ENCODE measurements around the gene PRODH. TPM values are rescaled to one million over a fixed set of nuclear protein-coding genes. Genes with fewer than 3 reads are reported as not detected.
"Not testable (repeated sequence)": the region's sequence is repeated elsewhere in the genome, so short reads cannot be mapped to it uniquely, and the experiment has no call there.

The PRODH gene
- total RNA-seq, 1 experiment from 2014 or later = 1.1 TPM

DNA sequence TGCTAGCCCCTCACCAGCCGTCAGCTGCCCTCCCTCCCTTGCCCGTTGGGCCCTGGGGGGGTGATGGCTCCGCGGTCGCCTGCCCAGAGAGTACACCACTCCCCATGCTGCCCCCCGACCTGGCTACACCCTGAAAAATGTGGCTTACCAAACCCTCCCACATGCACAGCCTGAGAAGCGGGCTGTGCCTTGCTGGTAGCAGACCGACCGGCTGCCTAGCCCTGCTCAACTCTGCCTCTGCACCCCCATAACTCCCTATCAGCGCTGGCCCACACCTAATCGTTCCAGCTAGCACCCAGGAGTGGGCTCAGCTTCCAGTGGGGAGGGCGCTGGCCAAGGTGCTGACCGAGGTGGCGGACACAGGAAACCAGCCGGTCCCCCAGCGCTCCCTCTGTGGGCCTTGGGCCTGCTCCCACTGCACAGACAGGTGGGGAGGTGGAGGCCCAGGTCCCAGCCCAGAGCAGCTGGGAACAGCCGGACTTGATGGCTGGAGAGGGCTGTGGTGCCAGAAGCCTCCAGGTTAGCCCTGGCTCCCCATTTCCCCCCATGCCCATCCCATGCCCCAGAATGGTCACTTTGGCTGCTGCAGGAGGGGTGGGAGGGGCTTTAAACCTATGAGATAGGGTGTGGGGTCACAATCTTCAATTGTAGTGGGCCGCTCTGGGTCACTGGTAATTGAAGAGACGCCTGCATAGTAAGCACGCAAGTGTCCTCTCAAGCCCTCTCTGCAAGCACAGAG, 32.1 kb upstream of the PRODH start:
- Histone ChIP-seq H3K4me3 (no peak overlapping the region), H3K4me2 (no peak overlapping the region), H3K27ac (no peak overlapping the region), H3F3A (ENCODE audit: insufficient read depth, low read depth) (no peaks in the 10 kb centered on the region), H3K9me2 (ENCODE audit: insufficient read depth) (no peaks in the 10 kb centered on the region), H3K79me2 (ENCODE audit: low read depth) (no peaks in the 10 kb centered on the region), H3K27me3 (ENCODE audit: insufficient read depth, low read depth) (peaks cover 6% of the 10 kb centered on the region; the same call in 1 of the 2 replicates), H3K4me1 (replicated peaks; ENCODE audit: insufficient read depth) (no peaks in the 10 kb centered on the region), H3K9me3 (ENCODE audit: insufficient read depth, low read depth) (no peaks in the 10 kb centered on the region), H4K20me1 (ENCODE audit: insufficient read depth) (no peaks in the 10 kb centered on the region), H3K36me3 (ENCODE audit: low read depth) (no peaks in the 10 kb centered on the region), H2AFZ (no peak overlapping the region)
- no TSS peak for BruUV-seq (replicated peaks)
- TF ChIP-seq EZH2 (IDR thresholded peaks at IDR 0.05; ENCODE audit: low read depth) = no peak
- TF ChIP-seq, protein P1, sequence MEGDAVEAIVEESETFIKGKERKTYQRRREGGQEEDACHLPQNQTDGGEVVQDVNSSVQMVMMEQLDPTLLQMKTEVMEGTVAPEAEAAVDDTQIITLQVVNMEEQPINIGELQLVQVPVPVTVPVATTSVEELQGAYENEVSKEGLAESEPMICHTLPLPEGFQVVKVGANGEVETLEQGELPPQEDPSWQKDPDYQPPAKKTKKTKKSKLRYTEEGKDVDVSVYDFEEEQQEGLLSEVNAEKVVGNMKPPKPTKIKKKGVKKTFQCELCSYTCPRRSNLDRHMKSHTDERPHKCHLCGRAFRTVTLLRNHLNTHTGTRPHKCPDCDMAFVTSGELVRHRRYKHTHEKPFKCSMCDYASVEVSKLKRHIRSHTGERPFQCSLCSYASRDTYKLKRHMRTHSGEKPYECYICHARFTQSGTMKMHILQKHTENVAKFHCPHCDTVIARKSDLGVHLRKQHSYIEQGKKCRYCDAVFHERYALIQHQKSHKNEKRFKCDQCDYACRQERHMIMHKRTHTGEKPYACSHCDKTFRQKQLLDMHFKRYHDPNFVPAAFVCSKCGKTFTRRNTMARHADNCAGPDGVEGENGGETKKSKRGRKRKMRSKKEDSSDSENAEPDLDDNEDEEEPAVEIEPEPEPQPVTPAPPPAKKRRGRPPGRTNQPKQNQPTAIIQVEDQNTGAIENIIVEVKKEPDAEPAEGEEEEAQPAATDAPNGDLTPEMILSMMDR (conservative IDR thresholded peaks at IDR 0.05) = no peak
- intact Hi-C loops (cut with micrococcal nuclease; ENCODE audit: unreplicated experiment) = no loop called here
- DNase-seq = peak in 1 of 2 experiments; percentile 28
- POLR2A ChIA-PET (ENCODE audit: unreplicated experiment) = no interaction called here
- CTCF ChIA-PET = no interaction called here

DNA sequence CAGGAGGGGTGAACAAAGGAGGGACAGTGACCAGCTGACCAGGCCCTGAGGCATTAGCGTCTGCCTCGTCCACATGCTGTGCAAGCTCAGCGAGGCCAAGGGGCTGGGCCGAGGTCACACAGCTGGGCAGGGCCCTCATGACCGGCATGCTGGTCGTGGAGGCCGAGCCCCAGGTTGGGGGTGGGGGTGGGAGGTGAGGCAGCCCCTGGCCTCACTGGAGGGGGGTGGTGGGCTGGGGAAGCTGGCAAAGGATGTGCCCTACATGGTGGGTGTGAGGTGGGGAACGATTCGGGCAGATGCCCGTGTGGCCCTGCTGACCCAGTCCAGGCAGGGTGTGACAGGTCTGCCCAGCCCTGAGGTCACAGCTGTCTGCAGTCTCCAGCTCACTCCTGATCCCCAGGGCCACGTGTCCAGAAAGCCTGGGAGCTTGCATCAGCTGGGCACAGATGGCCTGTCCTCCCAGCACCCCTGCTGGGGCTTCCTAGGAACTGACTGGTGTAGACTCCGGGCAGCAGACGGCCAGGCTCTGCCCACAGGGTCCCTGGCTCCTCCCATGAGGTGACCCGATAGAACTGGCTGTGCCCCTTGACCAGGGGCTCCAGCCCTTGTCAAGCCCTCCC, 31.4 kb upstream of the PRODH start:
- H2AFZ ChIP-seq; H3K79me2 ChIP-seq (ENCODE audit: low read depth); H3K4me1 ChIP-seq (replicated peaks; ENCODE audit: insufficient read depth); BruUV-seq (replicated peaks); H3K27ac ChIP-seq; H4K20me1 ChIP-seq (ENCODE audit: insufficient read depth); H3K36me3 ChIP-seq (ENCODE audit: low read depth); H3K9me3 ChIP-seq (ENCODE audit: insufficient read depth, low read depth); H3F3A ChIP-seq (ENCODE audit: insufficient read depth, low read depth); CTCF ChIA-PET; H3K4me3 ChIP-seq; H3K27me3 ChIP-seq (ENCODE audit: insufficient read depth, low read depth); H3K4me2 ChIP-seq; H3K9me2 ChIP-seq (ENCODE audit: insufficient read depth); intact Hi-C loops (cut with micrococcal nuclease; ENCODE audit: unreplicated experiment): not testable (repeated sequence)
- POLR2A ChIA-PET (ENCODE audit: unreplicated experiment) = interaction anchor here (0.6 kb wide), 1 partner anchor 1303 kb away, joined by 23 read pairs; no protein-coding TSS in a partner anchor
- DNase-seq = peak; percentile 37

DNA sequence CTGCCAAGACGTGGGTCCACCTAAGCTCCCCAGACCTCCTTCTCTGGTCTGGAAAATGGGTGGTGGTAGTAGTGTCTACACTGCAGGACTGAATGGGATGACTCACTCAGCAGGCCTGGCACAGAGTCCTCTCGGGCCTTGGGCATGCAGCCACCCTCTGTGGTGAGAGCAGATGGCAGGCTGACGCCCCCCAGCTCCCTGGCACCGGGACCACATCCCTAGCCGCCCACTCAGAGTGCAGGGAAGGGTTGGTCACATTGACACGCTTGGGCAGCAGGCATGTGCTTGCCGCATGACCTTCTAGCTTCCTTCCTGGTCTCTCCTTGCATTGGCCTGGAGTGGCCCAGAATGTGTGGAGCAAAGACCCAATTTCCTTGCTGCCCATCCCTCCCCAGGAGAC, 30.7 kb upstream of the PRODH start:
- POLR2A ChIA-PET (ENCODE audit: unreplicated experiment) = interaction anchor here (0.6 kb wide), 1 partner anchor 1304 kb away, joined by 23 read pairs; no protein-coding TSS in a partner anchor
- H3K36me3 ChIP-seq (ENCODE audit: low read depth) = no peaks in the 10 kb centered on the region
- no peaks in the 10 kb centered on the region for H3F3A ChIP-seq (ENCODE audit: insufficient read depth, low read depth)
- no peaks in the 10 kb centered on the region for H3K9me3 ChIP-seq (ENCODE audit: insufficient read depth, low read depth)
- H3K4me3 ChIP-seq = no peak overlapping the region
- no TSS peak for BruUV-seq (replicated peaks)
- H2AFZ ChIP-seq = no peak overlapping the region
- CTCF ChIA-PET = no interaction called here
- no peaks in the 10 kb centered on the region for H3K4me1 ChIP-seq (replicated peaks; ENCODE audit: insufficient read depth)
- DNase-seq = no peak
- intact Hi-C loops (cut with micrococcal nuclease; ENCODE audit: unreplicated experiment) = no loop called here
- no peak overlapping the region for H3K27ac ChIP-seq
- peaks cover 6% of the 10 kb centered on the region; the same call in 1 of the 2 replicates for H3K27me3 ChIP-seq (ENCODE audit: insufficient read depth, low read depth)
- H3K4me2 ChIP-seq = no peak overlapping the region
- no peaks in the 10 kb centered on the region for H3K9me2 ChIP-seq (ENCODE audit: insufficient read depth)
- TF ChIP-seq, protein P1 (conservative IDR thresholded peaks at IDR 0.05) = no peak
- TF ChIP-seq EZH2 (IDR thresholded peaks at IDR 0.05; ENCODE audit: low read depth) = no peak
- no peaks in the 10 kb centered on the region for H4K20me1 ChIP-seq (ENCODE audit: insufficient read depth)
- H3K79me2 ChIP-seq (ENCODE audit: low read depth) = no peaks in the 10 kb centered on the region

All from PC-9 (cell line).